Colonic mucosa (tissue), 4 donors: Measurements from ENCODE around the gene EDIL3. TPM values are rescaled to one million over a fixed set of nuclear protein-coding genes. Genes with fewer than 3 reads are reported as not detected.

Experiments used
- DNase-seq: peaks from one replicate; pipeline ENCODE4 v3.0.0-alpha.2; 2020
- H3K27ac ChIP-seq: fragments of 200-600 bp; one replicate; pipeline ENCODE4 v1.8.0; 2021
- H3K27me3 ChIP-seq: fragments of 200-600 bp; one replicate; pipeline ENCODE4 v1.8.0; 2021
- H3K36me3 ChIP-seq: fragments of 200-600 bp; one replicate; pipeline ENCODE4 v1.8.0; 2021
- H3K4me1 ChIP-seq: fragments of 200-600 bp; one replicate; pipeline ENCODE4 v1.8.0; 2021; ENCODE audit warnings: mild to moderate bottlenecking
- H3K4me3 ChIP-seq: fragments of 200-600 bp; one replicate; pipeline ENCODE4 v1.8.0; 2021
- H3K9ac ChIP-seq, 2 donors: one replicate each; pipeline ENCODE4 v1.7.0; 2013; ENCODE audit warnings: control low read depth in 2 of 2, low read depth in 2 of 2, low read length in 2 of 2
- H3K9me3 ChIP-seq: fragments of 200-600 bp; one replicate; pipeline ENCODE4 v1.8.0; 2021
- CTCF ChIP-seq: fragments of 200-600 bp; IDR thresholded peaks from one replicate; pipeline ENCODE4 v1.8.0; 2022; ENCODE audit warnings: antibody characterized with exemption, mild to moderate bottlenecking
- intact Hi-C: fragments of 100-400 bp; cut with DNase I; formaldehyde crosslinking; loops from one replicate; pipeline ENCODE4 v1.14.1; 2022
- total RNA-seq, 2 donors: library from RNA; stranded (reverse); fragmentation: NEBNext Ultra II Directional in 1 of 2; extraction: Animal tissue kit (Norgen Biotek cat#: 25700) in 1 of 2; gene quantifications; one replicate each; pipeline ENCODE4 v1.2.1, GENCODE V29; 2021
- donor health status: healthy.
- donor health status: DM: no; HTN: no; CAD: no.
- donor health status: DM: no; HTN: no; CAD: no.

Gene EDIL3
- total RNA-seq, 2 donors from 2014 or later: 23.6 to 27.5 TPM

- Histone ChIP-seq H3K27ac (no peak overlapping the region), H3K9ac (no peak overlapping the region), H3K27me3 (no peaks in the 10 kb centered on the region), H3K4me3 (no peak overlapping the region), H3K9me3 (no peaks in the 10 kb centered on the region), H3K36me3 (no peaks in the 10 kb centered on the region), H3K4me1 (no peaks in the 10 kb centered on the region)
- intact Hi-C loops: no loop called here
- no peak for TF ChIP-seq CTCF
- DNase-seq: no peak
These were observed 411.8 kb downstream of the EDIL3 start for GRCh38 chr5:83972909-83973308.

- no peak overlapping the region for H3K4me3 ChIP-seq
- intact Hi-C loops: no loop called here
- no peaks in the 10 kb centered on the region for H3K36me3 ChIP-seq
- no peaks in the 10 kb centered on the region for H3K4me1 ChIP-seq
- H3K27me3 ChIP-seq: no peaks in the 10 kb centered on the region
- H3K9me3 ChIP-seq: no peaks in the 10 kb centered on the region
- no peak overlapping the region for H3K9ac ChIP-seq
- TF ChIP-seq CTCF: no peak
- no peak overlapping the region for H3K27ac ChIP-seq
- DNase-seq: no peak
These were observed 412.4 kb downstream of the EDIL3 start for GRCh38 chr5:83972236-83972635.

GRCh38 chr5:83967417-83967816, 417.3 kb downstream of the EDIL3 start:
- H3K4me1 ChIP-seq: no peaks in the 10 kb centered on the region
- no peaks in the 10 kb centered on the region for H3K27me3 ChIP-seq
- H3K4me3 ChIP-seq: no peak overlapping the region
- H3K27ac ChIP-seq: no peak overlapping the region
- intact Hi-C loops: no loop called here
- no peak for TF ChIP-seq CTCF
- H3K9me3 ChIP-seq: no peaks in the 10 kb centered on the region
- DNase-seq: no peak
- H3K9ac ChIP-seq: no peak overlapping the region
- H3K36me3 ChIP-seq: no peaks in the 10 kb centered on the region

GRCh38 chr5:83965441-83965840, 419.2 kb downstream of the EDIL3 start:
- no peak overlapping the region for H3K4me3 ChIP-seq
- DNase-seq: no peak
- no peak overlapping the region for H3K9ac ChIP-seq
- H3K4me1 ChIP-seq: no peaks in the 10 kb centered on the region
- H3K27me3 ChIP-seq: no peaks in the 10 kb centered on the region
- no peak for TF ChIP-seq CTCF
- no peaks in the 10 kb centered on the region for H3K36me3 ChIP-seq
- intact Hi-C loops: no loop called here
- no peak overlapping the region for H3K27ac ChIP-seq
- no peaks in the 10 kb centered on the region for H3K9me3 ChIP-seq

DNA sequence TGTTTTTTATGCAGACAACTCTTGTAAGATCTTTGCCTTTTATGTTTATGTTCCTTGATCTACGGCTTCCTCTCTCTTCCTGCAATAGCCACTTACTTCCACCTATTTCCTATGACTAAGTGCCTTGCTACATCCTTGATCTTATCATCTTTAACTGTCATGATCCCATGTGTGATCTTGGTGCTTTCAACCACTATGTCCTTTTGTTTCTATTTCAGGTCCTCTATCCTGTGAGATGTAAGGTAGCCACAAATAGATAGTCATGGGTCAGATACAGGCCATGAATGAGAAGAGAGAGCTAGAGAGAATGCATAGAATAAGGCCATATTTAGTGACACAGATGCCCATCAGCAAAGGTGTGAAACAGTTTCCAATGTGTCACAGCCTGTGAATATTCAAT, 420.4 kb downstream of the EDIL3 start:
- Histone ChIP-seq H3K36me3 (no peaks in the 10 kb centered on the region), H3K27ac (no peak overlapping the region), H3K9me3 (no peaks in the 10 kb centered on the region), H3K27me3 (no peaks in the 10 kb centered on the region), H3K9ac (no peak overlapping the region), H3K4me3 (no peak overlapping the region), H3K4me1 (no peaks in the 10 kb centered on the region)
- no peak for TF ChIP-seq CTCF
- DNase-seq: no peak
- intact Hi-C loops: no loop called here

GRCh38 chr5:83957188-83957587, 427.5 kb downstream of the EDIL3 start:
- DNase-seq: no peak
- Histone ChIP-seq H3K36me3 (no peaks in the 10 kb centered on the region), H3K27ac (no peak overlapping the region), H3K27me3 (no peaks in the 10 kb centered on the region), H3K9ac (no peak overlapping the region), H3K9me3 (no peaks in the 10 kb centered on the region), H3K4me1 (no peaks in the 10 kb centered on the region), H3K4me3 (no peak overlapping the region)
- TF ChIP-seq CTCF: no peak
- intact Hi-C loops: no loop called here
